ENCODE measurements around the gene AMDHD2. TPM values are rescaled to one million over a fixed set of nuclear protein-coding genes. Genes with fewer than 3 reads are reported as not detected.
A peak's percentile ranks its signal among the peaks of the same experiment; 100 is the strongest.

AMDHD2 gene, protein sequence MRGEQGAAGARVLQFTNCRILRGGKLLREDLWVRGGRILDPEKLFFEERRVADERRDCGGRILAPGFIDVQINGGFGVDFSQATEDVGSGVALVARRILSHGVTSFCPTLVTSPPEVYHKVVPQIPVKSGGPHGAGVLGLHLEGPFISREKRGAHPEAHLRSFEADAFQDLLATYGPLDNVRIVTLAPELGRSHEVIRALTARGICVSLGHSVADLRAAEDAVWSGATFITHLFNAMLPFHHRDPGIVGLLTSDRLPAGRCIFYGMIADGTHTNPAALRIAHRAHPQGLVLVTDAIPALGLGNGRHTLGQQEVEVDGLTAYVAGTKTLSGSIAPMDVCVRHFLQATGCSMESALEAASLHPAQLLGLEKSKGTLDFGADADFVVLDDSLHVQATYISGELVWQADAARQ
- total RNA-seq (2014; rRNA removed; shearing (Covaris generic)) (48.4 and 51.8 TPM in 2 replicates), total RNA-seq (2022) (47.1 and 59.7 TPM in 2 replicates), Bru-seq, nascent RNA (percentile 58 among the genes with signal in this experiment), BruChase-seq, experiment 1, labeled RNA remaining after a 6-hour chase (percentile 71 among the genes with signal in this experiment), BruChase-seq, experiment 2, labeled RNA remaining after a 2-hour chase (percentile 74 among the genes with signal in this experiment)
- long read RNA-seq, transcript AMDHD2-201 (11 exons, 1,459 nt), result major isoform, 15 of 63 reads
- long read RNA-seq, transcript AMDHD2-202 (10 exons, 3,273 nt), result minor isoform, 7 of 63 reads
- long read RNA-seq, partial matches to known transcripts, result 12 of 63 reads
- long read RNA-seq, other reads (novel, unspliced or antisense), result 24 of 63 reads

GRCh38 chr16:2520097-2520783 lies at the start of gene AMDHD2:
Gene AMDHD2 (plus strand): TSS chr16:2520371. CDS start chr16:2520459, 88 bp downstream.
- no peak for TF ChIP-seq EZH2phosphoT487 (IDR thresholded peaks at IDR 0.05; ENCODE audit: borderline replicate concordance, low read depth, low read length)
- no TSS peak for BruUV-seq (replicated peaks)
- intact Hi-C loops (cut with micrococcal nuclease; ENCODE audit: unreplicated experiment), result no loop called here
- peak within 1 kb of the TSS; percentile 9 for H3K27ac ChIP-seq (ENCODE audit: low read depth, low read length, poor library complexity, severe bottlenecking)
- H3K9me3 ChIP-seq (ENCODE audit: low read length), result no peaks in the 10 kb centered on the region
- ChIA-PET POLR2A (interaction anchor here (0.6 to 1.4 kb wide), 2 partner anchors 11 to 13 kb away, joined by 5 to 6 read pairs; partner anchors contain the start of gene CEMP1), CTCF (ENCODE audit: unreplicated experiment) (interaction anchor here (0.6 to 0.7 kb wide), 3 partner anchors 12 to 372 kb away, joined by 3 to 4 read pairs (median 4); no protein-coding TSS in a partner anchor)
- DNase-seq (ENCODE audit: low spot score), result peak; percentile 92
- peaks cover 37% of the 10 kb centered on the region for H3K79me2 ChIP-seq (ENCODE audit: insufficient read depth, low read depth, low read length)
- H3K4me2 ChIP-seq (ENCODE audit: low read length), result peak within 1 kb of the TSS; percentile 89
- peaks cover under 1% of the 10 kb centered on the region; the same call in 1 of the 2 replicates for H4K20me1 ChIP-seq (ENCODE audit: insufficient read depth, low read length)
- H3K4me1 ChIP-seq (ENCODE audit: insufficient read depth, low read length, poor library complexity, severe bottlenecking), result peaks cover 31% of the 10 kb centered on the region
- peak within 1 kb of the TSS; percentile 85 for H3K4me3 ChIP-seq (ENCODE audit: low read depth, low read length, poor library complexity, severe bottlenecking)
- no peak within 1 kb of the TSS for H2AFZ ChIP-seq (ENCODE audit: low read length)
- H3K36me3 ChIP-seq (ENCODE audit: insufficient read depth, low read length), result peaks cover 31% of the 10 kb centered on the region; the same call in 1 of the 2 replicates
- no peaks in the 10 kb centered on the region for H3K9me2 ChIP-seq (ENCODE audit: insufficient read depth, low read length)

- H3K4me3 ChIP-seq (ENCODE audit: low read depth, low read length, poor library complexity, severe bottlenecking), result peak overlapping the region; percentile 60
- no peaks in the 10 kb centered on the region for H3K9me2 ChIP-seq (ENCODE audit: insufficient read depth, low read length)
- TF ChIP-seq CTCF (conservative IDR thresholded peaks at IDR 0.05; ENCODE audit: low read length) (no peak), EZH2phosphoT487 (IDR thresholded peaks at IDR 0.05; ENCODE audit: borderline replicate concordance, low read depth, low read length) (no peak)
- H3K27ac ChIP-seq (ENCODE audit: low read depth, low read length, poor library complexity, severe bottlenecking), result peak overlapping the region; percentile 89
- H3K9me3 ChIP-seq (ENCODE audit: low read length), result no peaks in the 10 kb centered on the region
- intact Hi-C loops (cut with micrococcal nuclease; ENCODE audit: unreplicated experiment), result no loop called here
- H4K20me1 ChIP-seq (ENCODE audit: insufficient read depth, low read length), result no peaks in the 10 kb centered on the region
- peak overlapping the region; percentile 91 for H3K4me2 ChIP-seq (ENCODE audit: low read length)
- POLR2A ChIA-PET, result interaction anchor here (1.0 to 1.9 kb wide), 2 partner anchors 11 to 31 kb away, joined by 3 to 11 read pairs; partner anchors contain the start of gene TEDC2
- CTCF ChIA-PET (ENCODE audit: unreplicated experiment), result no interaction called here
- peaks cover 3% of the 10 kb centered on the region; the same call in 1 of the 2 replicates for H3K79me2 ChIP-seq (ENCODE audit: insufficient read depth, low read depth, low read length)
- H2AFZ ChIP-seq (ENCODE audit: low read length), result no peak overlapping the region
- H3K4me1 ChIP-seq (ENCODE audit: insufficient read depth, low read length, poor library complexity, severe bottlenecking), result peaks cover 76% of the 10 kb centered on the region
- no TSS peak for BruUV-seq (replicated peaks)
- DNase-seq (ENCODE audit: low spot score), result peak; percentile 67
- H3K36me3 ChIP-seq (ENCODE audit: insufficient read depth, low read length), result peaks cover 2% of the 10 kb centered on the region; the same call in 1 of the 2 replicates
Measured at GRCh38 chr16:2470603-2471015, 49.6 kb upstream of the AMDHD2 start.
